Activated CD4-positive, alpha-beta T cell treated with anti-CD3 and anti-CD28 coated beads, Interleukin-2, amount 10 ng/mL, durations not matched to agents 7 days and 5 days (primary cell): ENCODE data around the gene PATL1. TPM values are rescaled to one million over a fixed set of nuclear protein-coding genes. Genes with fewer than 3 reads are reported as not detected.
"Not testable (repeated sequence)": the region's sequence is repeated elsewhere in the genome, so short reads cannot be mapped to it uniquely, and the experiment has no call there.

ENCODE experiments used
- CTCF ChIA-PET: fragments of 350-600 bp; sonication (Branson Sonifier 250); formaldehyde crosslinking; loops from one replicate; lab custom pipeline; 2021; ENCODE audit warnings: antibody characterized with exemption; lab: Charles Lee
- POLR2A ChIA-PET: fragments of 350-600 bp; sonication (Branson Sonifier 250); formaldehyde crosslinking; loops from one replicate; lab custom pipeline; 2021; ENCODE audit warnings: antibody characterized with exemption; lab: Charles Lee
- DNase-seq: peaks from one replicate; pipeline ENCODE4 v3.0.0-alpha.2; 2020
- H3K27ac Mint-ChIP-seq: one replicate; pipeline ENCODE4 v1.8.0; 2021; ENCODE audit warnings: mild to moderate bottlenecking, moderate library complexity, mixed read lengths
- H3K27me3 Mint-ChIP-seq: one replicate; pipeline ENCODE4 v1.8.0; 2021; ENCODE audit warnings: mixed read lengths
- H3K36me3 Mint-ChIP-seq: one replicate; pipeline ENCODE4 v1.8.0; 2021; ENCODE audit warnings: low read depth, mixed read lengths
- H3K4me1 Mint-ChIP-seq: one replicate; pipeline ENCODE4 v1.8.0; 2021; ENCODE audit warnings: mixed read lengths
- H3K4me3 Mint-ChIP-seq: one replicate; pipeline ENCODE4 v1.8.0; 2021; ENCODE audit warnings: mild to moderate bottlenecking, moderate library complexity, mixed read lengths
- H3K9me3 Mint-ChIP-seq: one replicate; pipeline ENCODE4 v1.8.0; 2021; ENCODE audit warnings: mixed read lengths
- total RNA-seq, 2 experiments: library from RNA; stranded (reverse); gene quantifications; one replicate each; pipeline ENCODE4 v1.2.3, GENCODE V29; 2021

Gene PATL1
- total RNA-seq, 2 experiments from 2014 or later: 47.2 to 59.6 TPM

DNA sequence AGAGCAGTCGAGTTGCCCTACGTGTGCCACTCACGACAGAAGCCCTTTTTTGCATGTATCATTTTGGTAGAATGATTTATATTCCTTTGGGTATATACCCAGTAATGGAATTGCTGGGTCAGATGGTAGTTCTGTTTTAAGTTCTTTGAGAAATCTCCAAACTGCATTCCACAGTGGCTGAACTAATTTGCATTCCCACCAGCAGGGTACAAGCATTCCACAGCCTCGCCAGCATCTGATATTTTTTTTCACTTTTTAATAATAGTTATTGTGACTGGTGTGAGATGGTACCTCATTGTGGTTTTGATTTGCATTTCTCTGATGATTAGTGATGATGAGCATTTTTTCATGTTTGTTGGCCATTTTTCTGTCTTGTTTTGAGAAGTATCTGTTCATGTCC is 41.9 kb downstream of the PATL1 start:
- CTCF ChIA-PET, H3K4me3 Mint-ChIP-seq, POLR2A ChIA-PET, DNase-seq, H3K27me3 Mint-ChIP-seq, H3K27ac Mint-ChIP-seq, H3K4me1 Mint-ChIP-seq, H3K9me3 Mint-ChIP-seq: not testable (repeated sequence)
- peaks cover 13% of the 10 kb centered on the region for H3K36me3 Mint-ChIP-seq

DNA sequence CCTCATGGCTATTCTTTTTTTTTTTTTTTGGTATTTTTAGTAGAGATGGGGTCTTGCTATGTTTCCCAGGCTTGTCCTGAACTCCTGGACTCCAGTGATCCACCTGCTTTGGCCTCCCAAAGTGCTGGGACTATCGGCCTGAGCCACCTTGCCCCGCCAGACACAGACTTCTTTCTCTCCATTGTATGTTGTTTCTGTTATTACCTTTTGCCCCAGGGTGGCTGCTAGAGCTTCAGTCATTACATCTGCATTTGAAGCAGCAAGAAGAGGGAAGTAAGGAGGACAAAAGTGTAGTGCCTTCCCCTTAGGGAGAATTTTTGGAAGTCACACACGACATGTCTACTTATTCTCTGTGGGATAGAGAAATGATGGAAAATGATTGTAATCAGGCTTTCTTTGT is 43.1 kb downstream of the PATL1 start:
- CTCF ChIA-PET: interaction anchor here (1.0 kb wide), 1 partner anchor 43 kb away, joined by 10 read pairs; the partner anchor contains the start of gene PATL1
- Mint-ChIP-seq H3K27me3 (no peaks in the 10 kb centered on the region), H3K4me1 (peaks cover 1% of the 10 kb centered on the region), H3K9me3 (no peaks in the 10 kb centered on the region), H3K36me3 (peaks cover 8% of the 10 kb centered on the region), H3K4me3 (no peak overlapping the region), H3K27ac (no peak overlapping the region)
- DNase-seq: no peak
- POLR2A ChIA-PET: no interaction called here

DNA sequence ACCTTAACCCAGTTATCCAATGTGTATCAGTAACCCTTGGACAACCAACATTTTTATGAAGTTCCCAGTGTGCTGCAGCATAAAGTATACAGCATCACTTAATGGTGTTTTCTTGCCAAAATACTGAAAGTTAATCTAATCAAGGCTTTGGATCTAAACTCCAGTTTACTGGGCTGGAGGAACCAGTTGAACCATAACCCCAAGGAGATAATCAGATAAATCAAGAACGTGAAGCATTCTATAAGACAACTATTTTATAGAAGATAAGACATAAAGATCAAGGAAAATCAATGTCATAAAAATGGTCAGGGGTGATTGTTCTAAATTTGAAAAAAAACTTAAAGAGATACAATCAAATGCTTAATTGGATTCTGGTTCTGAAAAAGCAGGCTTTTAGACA is 51.0 kb downstream of the PATL1 start:
- Mint-ChIP-seq H3K9me3 (no peaks in the 10 kb centered on the region), H3K27ac (no peak overlapping the region), H3K36me3 (peaks cover 14% of the 10 kb centered on the region), H3K4me3 (no peak overlapping the region), H3K27me3 (no peaks in the 10 kb centered on the region), H3K4me1 (peaks cover 41% of the 10 kb centered on the region)
- no peak for DNase-seq
- ChIA-PET CTCF (interaction anchor here (0.8 to 1.8 kb wide), 2 partner anchors 13 to 71 kb away, joined by 3 to 4 read pairs; no protein-coding TSS in a partner anchor), POLR2A (interaction anchor here (0.6 kb wide), 1 partner anchor 200 kb away, joined by 4 read pairs; no protein-coding TSS in a partner anchor)

DNA sequence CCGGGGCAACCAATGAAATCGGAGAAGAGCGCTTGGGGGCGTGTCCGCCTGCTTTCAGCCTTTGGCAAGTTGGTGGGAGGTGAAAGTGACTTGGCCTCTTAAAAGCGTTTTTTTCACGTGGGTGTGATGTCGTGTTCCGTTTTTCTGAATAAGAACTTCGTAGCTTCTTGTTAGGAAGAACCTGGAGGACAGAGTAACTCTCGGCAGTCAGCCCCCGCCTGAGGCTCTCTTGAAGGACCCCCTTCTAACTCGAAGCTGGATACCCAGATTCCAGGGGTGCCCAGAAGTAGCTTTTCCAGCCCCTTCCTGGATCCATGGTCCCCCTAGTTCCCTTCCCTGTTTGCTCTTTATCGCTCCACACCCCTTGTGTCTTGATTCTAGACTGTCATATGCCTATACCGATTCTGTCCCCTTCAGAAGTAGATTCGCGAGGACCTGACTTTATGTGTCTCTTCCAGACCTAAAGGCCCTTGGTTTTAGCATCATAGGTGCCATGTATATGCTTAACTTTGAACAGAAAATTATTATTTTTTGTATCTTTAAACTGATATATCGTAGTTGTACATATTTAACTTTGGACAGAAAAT is 52.3 kb downstream of the PATL1 start:
- peaks cover 26% of the 10 kb centered on the region for H3K36me3 Mint-ChIP-seq
- H3K4me1 Mint-ChIP-seq: peaks cover 55% of the 10 kb centered on the region
- peak overlapping the region; percentile 90 for H3K27ac Mint-ChIP-seq
- DNase-seq: no peak
- no peaks in the 10 kb centered on the region for H3K27me3 Mint-ChIP-seq
- ChIA-PET CTCF (interaction anchor here (0.8 to 1.9 kb wide), 9 partner anchors 8 to 79 kb away, joined by 3 to 5 read pairs (median 3); no protein-coding TSS in a partner anchor), POLR2A (interaction anchor here (0.5 to 0.6 kb wide), 4 partner anchors 18 to 509 kb away, joined by 3 to 4 read pairs (median 4); partner anchors contain the start of gene FAM111B)
- H3K9me3 Mint-ChIP-seq: no peaks in the 10 kb centered on the region
- peak overlapping the region; percentile 69 for H3K4me3 Mint-ChIP-seq

DNA sequence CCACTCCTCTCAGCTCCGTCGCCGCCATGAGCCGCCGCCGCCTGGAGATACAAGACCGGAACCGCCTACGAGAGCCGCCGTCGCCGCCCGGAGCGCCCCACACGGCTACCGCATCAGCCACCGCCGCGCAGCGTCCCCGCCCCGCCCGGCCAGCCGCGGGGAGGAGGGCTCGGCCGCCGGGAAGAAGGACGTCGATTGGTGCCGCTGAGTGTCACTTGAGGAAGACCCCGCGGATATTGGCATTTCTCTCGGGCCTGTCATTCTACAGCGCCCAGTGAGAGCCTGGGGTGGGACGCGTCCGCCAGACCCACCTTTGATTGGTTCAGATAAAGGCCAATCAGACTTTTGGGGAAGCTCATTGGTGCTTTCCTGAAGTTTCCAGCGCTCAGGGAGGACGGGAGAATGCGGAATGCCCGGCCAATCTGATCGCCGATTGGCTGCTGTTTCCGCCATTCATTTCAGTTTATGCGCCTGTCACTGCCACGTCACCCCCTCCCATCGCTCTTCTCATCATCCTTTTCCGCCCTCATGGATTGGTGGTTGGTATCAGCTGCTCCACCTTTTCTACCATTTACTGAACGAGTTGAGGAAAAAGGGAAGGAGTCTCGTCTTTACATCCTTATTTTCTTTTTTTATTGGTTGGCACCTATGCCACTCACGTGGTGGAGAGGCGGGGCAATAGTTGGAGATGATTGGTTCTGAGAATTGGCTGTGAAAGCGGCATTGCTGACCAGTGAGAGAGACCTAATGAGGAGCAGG is 53.0 kb downstream of the PATL1 start, which contains the start of gene OSBP:
TSS of gene OSBP (minus strand) at position 138 of the 759 bp plus-strand sequence. CDS start at position 28, 110 bp downstream.
- H3K9me3 Mint-ChIP-seq: no peaks in the 10 kb centered on the region
- ChIA-PET POLR2A (interaction anchor here (0.6 to 0.9 kb wide), 3 partner anchors 23 to 53 kb away, joined by 3 to 4 read pairs (median 3); no protein-coding TSS in a partner anchor), CTCF (interaction anchor here (0.9 to 1.9 kb wide), 9 partner anchors 14 to 78 kb away, joined by 3 to 5 read pairs (median 3); no protein-coding TSS in a partner anchor)
- peaks cover 29% of the 10 kb centered on the region for H3K36me3 Mint-ChIP-seq
- H3K27ac Mint-ChIP-seq: peak within 1 kb of the TSS; percentile 93
- no peaks in the 10 kb centered on the region for H3K27me3 Mint-ChIP-seq
- H3K4me3 Mint-ChIP-seq: peak within 1 kb of the TSS; percentile 93
- DNase-seq: peak; percentile 99
- H3K4me1 Mint-ChIP-seq: peaks cover 58% of the 10 kb centered on the region

DNA sequence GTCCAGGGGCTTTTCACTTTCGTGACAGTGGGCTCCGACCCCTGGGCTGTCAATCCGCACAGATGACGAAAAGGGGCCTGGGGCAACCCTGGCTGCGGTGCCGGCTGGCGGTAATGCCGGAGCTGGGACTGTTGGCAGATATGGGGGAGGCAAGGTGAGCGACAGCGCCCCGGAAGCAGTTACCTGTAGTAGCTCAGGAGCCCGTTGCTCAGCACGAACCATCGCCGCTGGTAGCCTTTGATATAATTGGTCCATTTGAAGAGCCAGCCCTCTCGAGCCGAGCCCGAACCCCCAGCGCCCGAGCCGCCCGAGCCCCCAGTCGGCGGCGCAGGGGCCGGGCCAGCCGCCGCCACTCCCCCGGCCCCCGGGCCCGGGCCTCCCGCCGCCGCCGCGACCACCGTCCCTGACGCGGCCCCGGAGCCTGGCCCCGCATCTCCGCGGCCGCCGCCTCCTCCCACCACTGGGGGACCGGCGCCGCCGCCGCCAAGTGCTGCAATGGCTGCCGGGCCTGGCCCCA is 53.7 kb downstream of the PATL1 start:
- Mint-ChIP-seq H3K27me3 (no peaks in the 10 kb centered on the region), H3K4me1 (peaks cover 58% of the 10 kb centered on the region), H3K9me3 (no peaks in the 10 kb centered on the region), H3K4me3 (peak overlapping the region; percentile 93), H3K27ac (peak overlapping the region; percentile 93), H3K36me3 (peaks cover 29% of the 10 kb centered on the region)
- peak; percentile 68 for DNase-seq
- ChIA-PET CTCF (interaction anchor here (0.9 to 1.9 kb wide), 8 partner anchors 22 to 78 kb away, joined by 3 to 5 read pairs (median 4); no protein-coding TSS in a partner anchor), POLR2A (interaction anchor here (0.9 kb wide), 1 partner anchor 23 kb away, joined by 3 read pairs; no protein-coding TSS in a partner anchor)

DNA sequence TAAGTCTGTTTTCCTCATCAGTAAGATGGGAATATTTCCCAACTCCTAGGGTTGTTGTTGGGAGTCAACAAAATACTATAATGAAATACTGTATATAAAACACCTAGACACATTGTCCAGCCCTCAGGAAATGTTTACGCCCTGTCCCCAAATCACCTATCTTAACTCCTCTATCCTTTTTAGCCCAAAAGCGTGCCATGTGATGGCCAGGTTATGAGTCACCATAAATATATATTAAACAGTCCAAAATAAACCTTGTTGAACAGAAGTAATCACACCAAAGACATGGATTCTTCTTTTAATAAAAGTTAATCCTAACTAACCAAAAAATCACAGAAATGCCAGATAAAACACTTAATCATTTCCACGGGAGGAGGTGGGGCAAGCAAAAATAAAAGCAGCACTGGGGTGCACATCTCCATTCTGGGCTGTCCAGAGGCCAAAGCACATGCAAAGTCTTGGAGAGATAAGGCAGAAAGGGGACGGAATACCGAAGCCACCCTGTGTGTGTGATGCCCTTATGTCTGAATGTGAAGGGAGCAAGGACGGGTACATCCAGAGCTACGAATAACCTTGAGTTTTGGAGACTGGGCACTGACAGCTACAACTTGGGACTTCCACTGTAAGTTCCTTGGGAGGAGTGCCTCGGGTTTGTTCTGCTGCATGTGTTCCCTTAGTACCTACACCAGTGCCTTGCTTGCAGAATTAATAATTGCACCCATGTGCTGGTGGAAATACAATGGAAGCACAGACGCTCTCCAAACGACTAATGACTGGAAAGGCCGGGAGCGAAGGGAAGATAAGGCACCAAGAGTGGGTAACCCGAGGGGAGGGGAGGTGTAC is 54.3 kb downstream of the PATL1 start:
- no peak for DNase-seq
- Mint-ChIP-seq H3K4me1 (peaks cover 60% of the 10 kb centered on the region), H3K36me3 (peaks cover 34% of the 10 kb centered on the region), H3K4me3 (peak overlapping the region; percentile 93), H3K9me3 (no peaks in the 10 kb centered on the region), H3K27me3 (no peaks in the 10 kb centered on the region), H3K27ac (peak overlapping the region; percentile 93)
- CTCF ChIA-PET: interaction anchor here (1.2 to 1.7 kb wide), 3 partner anchors 50 to 77 kb away, joined by 3 to 5 read pairs (median 4); no protein-coding TSS in a partner anchor
- POLR2A ChIA-PET: interaction anchor here (0.9 kb wide), 1 partner anchor 22 kb away, joined by 3 read pairs; no protein-coding TSS in a partner anchor

DNA sequence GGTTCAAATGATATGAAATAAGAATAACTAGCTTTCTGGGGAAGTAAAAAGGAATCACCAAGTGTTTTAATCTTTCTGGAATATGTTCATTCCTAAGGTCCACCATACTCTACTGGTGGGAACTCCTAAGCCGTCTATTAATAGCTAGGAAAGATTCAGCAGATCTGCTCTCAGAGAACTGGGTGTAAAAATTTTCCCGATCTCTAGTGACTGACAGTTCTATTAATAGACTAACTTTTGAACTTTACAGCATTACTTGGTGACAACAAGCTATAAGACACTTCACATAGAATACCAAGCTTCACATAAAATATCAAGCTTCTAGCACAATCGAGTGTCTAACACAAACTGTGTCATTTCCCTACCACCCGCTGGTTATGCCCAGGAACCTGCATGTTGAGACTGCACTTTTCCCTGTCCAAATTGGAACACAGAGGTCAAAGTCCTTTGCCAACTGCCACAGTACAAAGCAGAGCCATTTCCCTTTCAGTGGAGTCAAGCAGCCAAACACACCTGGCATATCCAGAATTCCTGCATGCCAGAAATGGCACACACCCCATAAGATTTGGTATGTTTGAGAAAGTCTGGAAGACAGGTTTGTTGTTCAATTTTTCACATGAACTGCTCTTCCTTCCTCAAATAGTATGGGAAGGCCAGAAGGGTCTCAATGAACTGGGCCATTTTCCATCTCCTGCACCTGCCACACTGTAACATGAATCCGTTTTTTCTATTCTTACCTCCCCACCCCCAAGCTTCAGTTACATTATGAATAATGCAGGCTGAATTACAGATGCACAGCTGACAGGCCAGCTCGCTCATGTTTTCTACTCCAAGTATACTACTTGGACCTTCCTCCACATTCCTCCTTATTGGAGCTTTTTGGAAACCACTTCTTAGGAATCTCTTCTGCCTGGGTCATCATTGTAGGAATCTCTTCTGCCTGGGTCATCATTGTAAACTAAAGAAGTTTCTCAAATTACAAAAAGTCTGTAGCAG is 57.0 kb downstream of the PATL1 start:
- no peaks in the 10 kb centered on the region for H3K27me3 Mint-ChIP-seq
- H3K9me3 Mint-ChIP-seq: no peaks in the 10 kb centered on the region
- CTCF ChIA-PET: interaction anchor here (0.6 to 1.8 kb wide), 6 partner anchors 10 to 51 kb away, joined by 3 to 5 read pairs (median 3); no protein-coding TSS in a partner anchor
- H3K36me3 Mint-ChIP-seq: peaks cover 59% of the 10 kb centered on the region
- DNase-seq: no peak
- no peak overlapping the region for H3K4me3 Mint-ChIP-seq
- no peak overlapping the region for H3K27ac Mint-ChIP-seq
- peaks cover 45% of the 10 kb centered on the region for H3K4me1 Mint-ChIP-seq
- POLR2A ChIA-PET: no interaction called here

DNA sequence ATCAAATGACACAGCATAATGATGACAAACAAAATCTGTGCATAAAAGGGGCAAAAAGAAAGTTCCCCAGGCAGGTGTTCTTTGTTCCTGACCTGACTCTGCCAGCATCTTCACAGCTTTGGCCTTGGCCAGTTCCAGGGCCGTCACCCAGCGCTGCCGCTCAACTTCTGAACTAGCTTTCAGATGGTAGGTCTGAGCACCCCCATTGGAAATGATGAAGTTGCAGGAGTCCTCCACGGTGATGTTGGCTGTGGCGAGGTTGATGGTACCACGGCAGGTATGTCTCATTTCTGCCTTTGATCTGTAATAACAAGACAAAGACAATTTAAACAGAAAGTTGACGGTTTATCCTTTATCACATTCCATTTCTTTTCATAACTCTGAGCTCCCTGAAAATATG is 58.5 kb downstream of the PATL1 start:
- DNase-seq: no peak
- peaks cover 43% of the 10 kb centered on the region for H3K4me1 Mint-ChIP-seq
- no peaks in the 10 kb centered on the region for H3K9me3 Mint-ChIP-seq
- no peak overlapping the region for H3K27ac Mint-ChIP-seq
- H3K36me3 Mint-ChIP-seq: peaks cover 70% of the 10 kb centered on the region
- H3K4me3 Mint-ChIP-seq: no peak overlapping the region
- POLR2A ChIA-PET: interaction anchor here (0.6 kb wide), 1 partner anchor 78 kb away, joined by 7 read pairs; no protein-coding TSS in a partner anchor
- no peaks in the 10 kb centered on the region for H3K27me3 Mint-ChIP-seq
- CTCF ChIA-PET: interaction anchor here (0.7 to 1.2 kb wide), 2 partner anchors 10 to 690 kb away, joined by 3 read pairs; no protein-coding TSS in a partner anchor

DNA sequence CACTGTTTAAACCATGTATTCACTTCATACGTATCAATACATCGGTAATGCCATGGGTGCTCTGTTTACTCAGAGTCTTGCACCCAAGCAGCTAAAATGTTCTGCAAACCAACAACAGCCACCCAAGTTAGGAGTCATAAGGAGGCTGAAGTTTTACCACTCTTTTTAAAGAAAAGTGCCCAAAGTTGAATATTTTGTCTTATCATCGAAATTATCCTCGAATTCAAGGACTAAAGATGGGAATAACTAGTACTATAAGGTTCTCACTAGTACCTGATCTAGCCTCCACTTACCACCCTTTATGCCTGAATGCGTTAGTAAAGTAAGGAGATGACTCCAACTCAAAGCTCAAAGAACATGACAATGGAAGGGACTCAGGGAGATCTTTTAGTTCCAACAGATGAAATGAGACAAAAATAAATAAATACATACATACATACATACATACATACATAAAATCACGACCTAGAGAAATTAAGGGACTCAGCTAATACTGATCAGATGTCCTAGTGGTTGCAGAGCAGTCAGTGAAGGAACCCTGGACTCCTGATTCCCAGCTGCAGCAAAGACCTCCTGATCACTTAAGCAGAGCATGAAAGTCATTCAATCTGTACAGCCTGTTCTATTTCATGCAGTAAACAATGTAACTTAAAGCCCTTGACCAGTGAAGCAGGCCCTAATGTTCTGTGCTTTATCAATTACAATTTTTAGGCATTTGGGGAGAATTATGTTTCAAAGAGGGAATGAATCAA is 61.0 kb downstream of the PATL1 start:
- ChIA-PET CTCF (interaction anchor here (0.6 to 1.4 kb wide), 3 partner anchors 9 to 70 kb away, joined by 3 read pairs; no protein-coding TSS in a partner anchor), POLR2A (no interaction called here)
- Mint-ChIP-seq H3K9me3 (no peaks in the 10 kb centered on the region), H3K27me3 (no peaks in the 10 kb centered on the region), H3K27ac (no peak overlapping the region), H3K4me1 (peaks cover 26% of the 10 kb centered on the region), H3K36me3 (peaks cover 69% of the 10 kb centered on the region), H3K4me3 (no peak overlapping the region)
- no peak for DNase-seq
